GM10266 (cell line): Measurements from ENCODE around the gene ZNF414.
A peak's percentile ranks its signal among the peaks of the same experiment; 100 is the strongest.

Source experiments
- DNase-seq: peaks from one replicate; pipeline ENCODE4 v3.0.0; 2012; ENCODE audit errors: extremely low spot score
- TF ChIP-seq, protein P1 (sequence below): IDR thresholded peaks from 2 replicates; pipeline ENCODE4 v1.5.1; 2012; ENCODE audit warnings: mild to moderate bottlenecking, low read depth; ENCODE audit not compliant: control insufficient read depth, insufficient read depth; ENCODE audit errors: missing control alignments

The ZNF414 gene

DNA sequence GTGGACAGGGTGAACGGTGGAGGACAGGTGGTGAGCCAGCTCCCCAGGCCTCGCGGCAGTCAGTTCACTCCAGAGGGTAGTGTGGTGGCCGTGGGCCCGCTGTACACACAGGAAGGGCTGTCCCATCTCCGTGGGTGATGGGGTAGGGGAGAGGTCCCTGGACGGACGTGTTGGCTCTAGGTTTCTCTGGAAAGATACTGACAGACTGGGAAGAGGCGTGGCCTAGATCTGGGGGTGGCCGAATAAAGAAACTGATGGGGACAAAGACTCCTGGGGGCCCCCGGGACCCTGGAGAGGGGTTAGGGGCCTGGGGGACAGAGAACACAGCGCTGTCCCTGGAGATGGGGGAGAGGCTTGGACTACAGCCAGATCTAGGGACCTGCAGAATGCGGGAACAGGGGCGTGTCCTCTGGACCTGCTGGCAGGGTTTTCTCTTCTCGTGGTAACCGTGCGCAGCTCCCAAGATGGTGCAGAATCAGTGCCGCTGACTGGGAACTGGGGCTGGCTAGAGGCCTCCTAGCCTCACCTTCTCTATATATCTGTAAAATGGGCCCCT lies 7.5 kb downstream of the ZNF414 start:
- TF ChIP-seq, protein P1, sequence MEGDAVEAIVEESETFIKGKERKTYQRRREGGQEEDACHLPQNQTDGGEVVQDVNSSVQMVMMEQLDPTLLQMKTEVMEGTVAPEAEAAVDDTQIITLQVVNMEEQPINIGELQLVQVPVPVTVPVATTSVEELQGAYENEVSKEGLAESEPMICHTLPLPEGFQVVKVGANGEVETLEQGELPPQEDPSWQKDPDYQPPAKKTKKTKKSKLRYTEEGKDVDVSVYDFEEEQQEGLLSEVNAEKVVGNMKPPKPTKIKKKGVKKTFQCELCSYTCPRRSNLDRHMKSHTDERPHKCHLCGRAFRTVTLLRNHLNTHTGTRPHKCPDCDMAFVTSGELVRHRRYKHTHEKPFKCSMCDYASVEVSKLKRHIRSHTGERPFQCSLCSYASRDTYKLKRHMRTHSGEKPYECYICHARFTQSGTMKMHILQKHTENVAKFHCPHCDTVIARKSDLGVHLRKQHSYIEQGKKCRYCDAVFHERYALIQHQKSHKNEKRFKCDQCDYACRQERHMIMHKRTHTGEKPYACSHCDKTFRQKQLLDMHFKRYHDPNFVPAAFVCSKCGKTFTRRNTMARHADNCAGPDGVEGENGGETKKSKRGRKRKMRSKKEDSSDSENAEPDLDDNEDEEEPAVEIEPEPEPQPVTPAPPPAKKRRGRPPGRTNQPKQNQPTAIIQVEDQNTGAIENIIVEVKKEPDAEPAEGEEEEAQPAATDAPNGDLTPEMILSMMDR, result no peak
- DNase-seq, result no peak

DNA sequence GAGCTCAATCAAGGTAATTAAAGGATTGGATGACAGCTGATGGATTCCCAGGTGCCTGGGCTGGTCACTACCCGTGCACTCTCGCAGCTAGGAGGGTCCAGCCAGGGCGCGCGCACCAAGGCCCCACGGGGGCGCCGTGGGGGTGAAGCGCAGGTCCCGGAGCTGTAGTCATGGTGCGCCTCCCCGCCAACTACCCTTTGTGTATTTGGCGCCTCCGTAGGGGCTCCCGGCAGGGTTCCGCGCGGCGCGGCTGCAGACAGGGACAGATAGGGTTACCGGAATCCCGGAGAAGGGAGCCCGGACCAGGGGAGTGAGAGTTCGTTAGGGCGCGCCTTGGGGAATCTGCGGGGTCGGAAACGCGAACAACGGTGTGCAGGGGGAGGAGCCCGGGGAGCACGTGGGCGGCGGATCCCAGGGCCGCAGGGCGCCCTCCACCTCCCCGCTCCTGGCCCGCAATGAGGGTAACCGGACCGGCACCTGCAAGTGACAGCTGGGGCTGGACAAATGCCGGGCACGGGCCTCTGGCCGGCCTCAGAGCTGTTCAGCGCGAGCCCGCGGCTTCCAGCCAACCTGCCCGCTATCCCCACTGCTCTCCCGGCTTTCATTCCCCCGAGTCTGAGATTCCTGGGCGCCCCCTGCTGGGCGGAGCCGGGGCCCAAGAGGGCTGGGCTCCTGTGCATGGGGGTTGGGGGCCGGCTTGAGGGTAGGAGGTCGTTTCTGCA lies 8.1 kb downstream of the ZNF414 start:
- TF ChIP-seq, protein P1, result peak; percentile 89
- DNase-seq, result peak; percentile 88

DNA sequence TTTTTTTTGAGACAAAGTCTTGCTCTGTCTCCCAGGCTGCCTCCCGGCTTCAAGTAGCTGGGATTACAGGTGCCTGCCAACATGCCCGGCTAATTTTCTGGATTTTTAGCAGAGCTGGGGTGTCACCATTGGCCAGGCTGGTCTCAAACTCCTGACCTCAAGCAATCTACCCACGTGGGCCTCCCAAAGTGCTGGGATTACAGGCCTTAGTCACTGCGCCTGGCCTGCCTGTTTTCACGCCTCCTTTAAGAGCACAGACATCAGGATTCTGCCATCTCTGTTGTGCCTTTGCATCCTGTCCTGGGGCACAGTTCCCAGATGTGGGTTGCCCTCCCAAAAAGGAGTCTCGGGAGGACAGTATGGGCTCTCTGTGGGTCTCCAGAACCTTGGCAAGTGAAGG lies 9.0 kb downstream of the ZNF414 start:
- TF ChIP-seq, protein P1, result no peak
- DNase-seq, result no peak

DNA sequence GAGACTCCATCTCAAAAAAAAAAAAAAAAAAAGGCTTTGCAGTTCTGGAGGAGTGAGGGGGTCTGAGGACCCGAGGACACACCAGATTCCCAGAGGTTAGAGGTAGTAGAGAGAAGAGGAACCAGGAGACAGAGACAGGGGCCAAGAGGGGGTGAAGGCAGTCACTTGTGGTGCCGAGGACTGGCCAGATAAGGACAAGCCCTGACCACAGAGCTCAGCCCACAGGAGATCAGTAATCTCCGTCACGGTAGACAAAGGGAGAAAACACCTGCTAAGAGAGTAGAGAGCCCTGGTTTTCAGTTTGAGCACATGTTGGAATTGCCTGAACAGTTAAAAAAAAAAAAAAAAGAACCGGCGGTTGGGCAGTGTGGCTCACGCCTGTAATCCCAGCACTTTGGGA lies 9.8 kb downstream of the ZNF414 start:
- no peak for DNase-seq
- TF ChIP-seq, protein P1, result no peak

DNA sequence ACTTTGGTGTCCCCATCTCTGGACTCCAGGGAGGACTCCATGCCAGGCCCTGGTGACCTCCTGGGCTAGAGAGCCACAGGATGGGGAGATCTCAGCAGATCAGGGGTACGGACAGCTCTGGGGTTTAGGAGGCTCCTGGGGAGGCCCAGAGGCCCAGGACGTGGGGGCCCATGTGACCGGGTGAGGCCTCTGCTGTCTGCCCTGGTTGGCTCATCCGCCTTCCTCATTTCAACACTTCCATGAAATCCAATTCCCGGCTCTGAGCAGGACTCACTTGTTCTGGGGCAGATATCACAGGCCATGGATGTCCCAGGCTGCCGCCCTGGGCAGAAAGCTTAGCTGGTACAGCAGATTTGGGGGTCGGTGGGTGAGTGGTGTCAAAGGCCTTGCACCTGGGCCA lies 10.5 kb downstream of the ZNF414 start:
- TF ChIP-seq, protein P1, result no peak
- DNase-seq, result no peak

DNA sequence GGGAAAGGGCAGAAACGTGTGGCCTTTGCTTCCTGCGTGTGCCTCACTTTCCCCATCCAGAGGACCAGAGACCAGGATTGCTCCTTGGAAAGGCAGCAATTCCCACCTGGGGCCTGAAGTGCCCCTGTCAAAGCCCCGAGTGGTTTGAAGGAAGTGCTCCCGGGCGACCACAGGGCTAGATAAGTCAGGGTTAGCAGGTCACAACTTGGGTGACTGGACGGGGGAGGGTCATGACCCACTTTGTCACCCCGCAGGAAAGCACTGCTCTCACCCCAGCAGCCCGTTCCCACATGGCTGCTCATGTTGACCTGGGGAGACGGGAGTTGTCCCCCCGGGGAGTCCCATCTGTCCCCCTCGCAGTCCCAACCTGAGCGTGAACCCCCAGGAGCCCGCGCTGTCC lies 12.0 kb downstream of the ZNF414 start:
- DNase-seq, result no peak
- TF ChIP-seq, protein P1, result no peak

DNA sequence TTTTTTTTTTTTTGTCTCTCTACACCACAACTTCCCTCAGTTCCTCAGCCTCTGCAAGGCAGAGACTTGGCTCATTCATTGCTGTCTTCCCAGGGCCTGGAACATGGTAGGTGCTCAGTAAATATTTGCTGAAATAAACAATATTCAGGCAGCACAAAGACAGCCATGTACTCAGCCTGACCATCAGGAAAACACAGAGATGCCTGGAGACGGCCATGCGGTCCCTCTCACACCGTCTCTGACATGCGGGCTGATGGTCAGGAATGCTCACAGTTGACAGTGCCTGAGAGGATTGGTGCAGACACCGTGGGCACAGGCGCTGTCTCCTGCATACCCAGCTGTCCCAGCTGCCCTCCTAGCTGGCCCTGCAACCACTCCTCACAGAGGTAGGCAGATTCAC lies 12.5 kb downstream of the ZNF414 start:
- TF ChIP-seq, protein P1, result no peak
- DNase-seq, result no peak
